Liver (tissue), 9 donors: ENCODE results near the gene NUP107. TPM values are rescaled to one million over a fixed set of nuclear protein-coding genes. Genes with fewer than 3 reads are reported as not detected.

Source experiments
- DNase-seq: peaks from one replicate; pipeline ENCODE4 v3.0.0-alpha.2; 2017; ENCODE audit warnings: low spot score
- H3K27ac ChIP-seq, 2 donors: one replicate each; pipeline ENCODE4 v1.7.0; 2013; ENCODE audit warnings: inconsistent platforms in 2 of 2, low read length in 2 of 2, control low read depth in 1 of 2, low read depth in 1 of 2, mild to moderate bottlenecking in 1 of 2
- H3K27me3 ChIP-seq, 4 donors: one replicate each; pipeline versions ENCODE4 v1.6.1 to v1.7.0; 2013; ENCODE audit warnings: low read length in 3 of 4, inconsistent platforms in 1 of 4, mild to moderate bottlenecking in 1 of 4, moderate library complexity in 1 of 4; ENCODE audit not compliant: control insufficient read depth in 4 of 4, insufficient read depth in 4 of 4
- H3K36me3 ChIP-seq, 4 donors: one replicate each; pipeline versions ENCODE4 v1.6.1 to v1.7.0; 2013; ENCODE audit warnings: low read length in 3 of 4, mild to moderate bottlenecking in 3 of 4, low read depth in 1 of 4, moderate library complexity in 1 of 4; ENCODE audit not compliant: control insufficient read depth in 4 of 4, insufficient read depth in 3 of 4
- H3K4me1 ChIP-seq, 4 donors: one replicate each; pipeline versions ENCODE4 v1.6.1 to v1.7.0; 2013; ENCODE audit warnings: low read length in 3 of 4, mild to moderate bottlenecking in 3 of 4, moderate library complexity in 1 of 4; ENCODE audit not compliant: control insufficient read depth in 4 of 4, insufficient read depth in 4 of 4
- H3K4me3 ChIP-seq, 3 donors: one replicate each; pipeline versions ENCODE4 v1.6.1 to v1.7.0; 2013; ENCODE audit warnings: low read length in 3 of 3, control low read depth in 1 of 3, low read depth in 1 of 3, mild to moderate bottlenecking in 1 of 3
- H3K9ac ChIP-seq, 2 donors: one replicate each; pipeline ENCODE4 v1.7.0; 2013; ENCODE audit warnings: low read length in 2 of 2, mild to moderate bottlenecking in 2 of 2, moderate library complexity in 2 of 2, control low read depth in 1 of 2, low read depth in 1 of 2
- H3K9me3 ChIP-seq, 4 donors: one replicate each; pipeline versions ENCODE4 v1.6.1 to v1.7.0; 2013; ENCODE audit warnings: low read length in 3 of 4; ENCODE audit not compliant: control insufficient read depth in 4 of 4
- CTCF ChIP-seq: fragments of 150-350 bp; IDR thresholded peaks from 2 replicates; pipeline ENCODE4 v1.5.1; 2017; ENCODE audit warnings: improper control_type of control experiment, low read depth, low read length; ENCODE audit not compliant: missing input control
- EGR1 ChIP-seq, 2 donors: IDR thresholded peaks; 2 replicates each; pipeline ENCODE4 v1.6.1; 2016 to 2018; ENCODE audit warnings: antibody characterized with exemption in 2 of 2, low read depth in 2 of 2
- FOXA1 ChIP-seq: IDR thresholded peaks from 2 replicates; pipeline ENCODE4 v1.6.1; 2016; ENCODE audit warnings: antibody characterized with exemption
- FOXA2 ChIP-seq: IDR thresholded peaks from 2 replicates; pipeline ENCODE4 v1.6.1; 2016; ENCODE audit warnings: antibody characterized with exemption
- HNF4A ChIP-seq, 2 donors: conservative IDR thresholded peaks; 2 replicates each; pipeline ENCODE4 v1.6.1; 2016; ENCODE audit warnings: antibody characterized with exemption in 2 of 2, mild to moderate bottlenecking in 2 of 2
- HNF4G ChIP-seq: IDR thresholded peaks from 2 replicates; pipeline ENCODE4 v1.6.1; 2016; ENCODE audit warnings: antibody characterized with exemption
- JUND ChIP-seq, 2 donors: IDR thresholded peaks; 2 replicates each; pipeline ENCODE4 v1.6.1; 2016; ENCODE audit warnings: antibody characterized with exemption in 2 of 2
- NR2F2 ChIP-seq: IDR thresholded peaks from 2 replicates; pipeline ENCODE4 v1.6.1; 2016; ENCODE audit warnings: antibody characterized with exemption
- RXRA ChIP-seq, 2 donors: IDR thresholded peaks; 2 replicates each; pipeline ENCODE4 v1.6.1; 2017 to 2018; ENCODE audit warnings: antibody characterized with exemption in 2 of 2, mild to moderate bottlenecking in 1 of 2
- SP1 ChIP-seq: IDR thresholded peaks from 2 replicates; pipeline ENCODE4 v1.6.1; 2018; ENCODE audit warnings: antibody characterized with exemption, mild to moderate bottlenecking
- TAF1 ChIP-seq: conservative IDR thresholded peaks from 2 replicates; pipeline ENCODE4 v1.6.1; 2016; ENCODE audit warnings: antibody characterized with exemption, mild to moderate bottlenecking
- YY1 ChIP-seq: IDR thresholded peaks from 2 replicates; pipeline ENCODE4 v1.6.1; 2016; ENCODE audit warnings: antibody characterized with exemption, mild to moderate bottlenecking
- WGBS: extraction: QIAGEN DNeasy Blood & Tissue Kit; methylation state at CpG from one replicate; pipeline ENCODE4 v1.1.7; 2013; 5-methylcytosine and 5-hydroxymethylcytosine counted together
- polyA plus RNA-seq, 2 donors: library from polyadenylated mRNA; stranded (reverse) in 1 of 2; unstranded in 1 of 2; fragments of 200-250 nt in 1 of 2; fragments of >200 nt in 1 of 2; fragmentation: Nextera tagmentation in 1 of 2; extraction: Ambion mirVana in 1 of 2; gene quantifications; one replicate each; pipeline versions ENCODE4 v1.2.1 to v1.2.3, GENCODE V29; 2013 to 2015
- total RNA-seq, 2 donors: library from RNA; depleted of rRNA; stranded (reverse); fragments of >200 nt; gene quantifications; one replicate each; pipeline ENCODE4 v1.2.3, GENCODE V29; 2014
- TF ChIP-seq, protein P1 (sequence below): IDR thresholded peaks from 2 replicates; pipeline ENCODE4 v1.6.1; 2016; ENCODE audit warnings: antibody characterized with exemption
- TF ChIP-seq, protein P2 (sequence below): IDR thresholded peaks from 2 replicates; pipeline ENCODE4 v1.6.1; 2016; ENCODE audit warnings: antibody characterized with exemption
- donor health status: healthy.
- donor health status: healthy.
- donor health status: healthy.
- donor health status: healthy.
- donor health status: healthy.

The NUP107 gene
- total and polyA plus RNA-seq, 4 donors = 6.3 to 38.3 (median 16.2) TPM

DNA sequence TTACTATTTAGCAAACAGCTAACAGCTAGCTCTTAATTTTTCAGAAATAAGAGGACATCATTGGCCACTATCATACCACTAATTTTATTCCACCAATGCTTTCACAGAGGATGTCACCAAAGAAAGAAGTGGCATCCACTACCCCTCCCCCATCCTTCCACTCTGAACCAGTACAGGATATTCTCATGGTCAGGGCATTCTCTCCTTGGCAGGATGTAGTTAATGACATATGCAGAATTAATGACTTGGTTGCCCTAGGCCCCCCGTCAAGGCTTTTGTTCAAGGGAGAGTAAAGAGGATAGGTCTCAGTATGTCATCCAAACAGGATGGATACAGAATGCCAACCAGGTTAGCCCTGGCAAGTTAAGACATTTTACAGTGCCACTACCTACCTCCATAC is 18.9 kb upstream of the NUP107 start:
- H3K27ac ChIP-seq = no peak overlapping the region
- no peak overlapping the region for H3K9ac ChIP-seq
- no peaks in the 10 kb centered on the region for H3K9me3 ChIP-seq
- no peak overlapping the region for H3K4me3 ChIP-seq
- TF ChIP-seq TAF1 (no peak), FOXA1 (no peak), SP1 (no peak), NR2F2 (no peak), CTCF (no peak)
- TF ChIP-seq, protein P1, sequence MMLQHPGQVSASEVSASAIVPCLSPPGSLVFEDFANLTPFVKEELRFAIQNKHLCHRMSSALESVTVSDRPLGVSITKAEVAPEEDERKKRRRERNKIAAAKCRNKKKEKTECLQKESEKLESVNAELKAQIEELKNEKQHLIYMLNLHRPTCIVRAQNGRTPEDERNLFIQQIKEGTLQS = no peak
- TF ChIP-seq, protein P2, sequence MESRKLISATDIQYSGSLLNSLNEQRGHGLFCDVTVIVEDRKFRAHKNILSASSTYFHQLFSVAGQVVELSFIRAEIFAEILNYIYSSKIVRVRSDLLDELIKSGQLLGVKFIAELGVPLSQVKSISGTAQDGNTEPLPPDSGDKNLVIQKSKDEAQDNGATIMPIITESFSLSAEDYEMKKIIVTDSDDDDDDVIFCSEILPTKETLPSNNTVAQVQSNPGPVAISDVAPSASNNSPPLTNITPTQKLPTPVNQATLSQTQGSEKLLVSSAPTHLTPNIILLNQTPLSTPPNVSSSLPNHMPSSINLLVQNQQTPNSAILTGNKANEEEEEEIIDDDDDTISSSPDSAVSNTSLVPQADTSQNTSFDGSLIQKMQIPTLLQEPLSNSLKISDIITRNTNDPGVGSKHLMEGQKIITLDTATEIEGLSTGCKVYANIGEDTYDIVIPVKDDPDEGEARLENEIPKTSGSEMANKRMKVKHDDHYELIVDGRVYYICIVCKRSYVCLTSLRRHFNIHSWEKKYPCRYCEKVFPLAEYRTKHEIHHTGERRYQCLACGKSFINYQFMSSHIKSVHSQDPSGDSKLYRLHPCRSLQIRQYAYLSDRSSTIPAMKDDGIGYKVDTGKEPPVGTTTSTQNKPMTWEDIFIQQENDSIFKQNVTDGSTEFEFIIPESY = no peak
- no peaks in the 10 kb centered on the region for H3K27me3 ChIP-seq
- H3K4me1 ChIP-seq = peaks cover 0 to 17% (median 12%) of the 10 kb centered on the region in 4 donors
- DNase-seq = no peak
- peaks cover 0 to 4% (median 0%) of the 10 kb centered on the region in 4 donors for H3K36me3 ChIP-seq
- 78% methylated on average over 1 of the region's 1 CpG for WGBS

- TF ChIP-seq JUND (IDR thresholded peaks at IDR 0.05) = no peak
- no peak for TF ChIP-seq CTCF
- TF ChIP-seq HNF4G = no peak
- TF ChIP-seq FOXA2 = no peak
- no peak for TF ChIP-seq YY1
- no peak for TF ChIP-seq FOXA1
- TF ChIP-seq SP1 = no peak
- TF ChIP-seq, protein P2 = no peak
- TF ChIP-seq EGR1 (IDR thresholded peaks at IDR 0.05; ENCODE audit: low read depth in 2 of 2) = no peak
- TF ChIP-seq TAF1 = no peak
- no peak for TF ChIP-seq RXRA (IDR thresholded peaks at IDR 0.05)
- TF ChIP-seq HNF4A (conservative IDR thresholded peaks at IDR 0.05) = no peak
- WGBS = 81% methylated on average over 4 of the region's 4 CpGs
- no peaks in the 10 kb centered on the region for H3K9me3 ChIP-seq
- H3K4me1 ChIP-seq = peaks cover 0 to under 1% (median 0%) of the 10 kb centered on the region in 4 donors
- H3K27ac ChIP-seq = no peak overlapping the region
- DNase-seq = no peak
- no peaks in the 10 kb centered on the region for H3K27me3 ChIP-seq
- no peaks in the 10 kb centered on the region for H3K36me3 ChIP-seq
- H3K9ac ChIP-seq = no peak overlapping the region
- no peak overlapping the region for H3K4me3 ChIP-seq
Observed at GRCh38 chr12:68671179-68671578, 15.6 kb upstream of the NUP107 start.
